HUES64 (cell line): ENCODE data around the gene SERPINI2. TPM values are rescaled to one million over a fixed set of nuclear protein-coding genes. Genes with fewer than 3 reads are reported as not detected.

ENCODE experiments used
- H3K27ac ChIP-seq: 2 replicates; pipeline ENCODE4 v1.7.0; 2013; ENCODE audit warnings: low read depth, low read length, inconsistent platforms
- H3K27me3 ChIP-seq: 2 replicates; pipeline ENCODE4 v1.6.1; 2013; ENCODE audit warnings: mild to moderate bottlenecking, low read length; ENCODE audit not compliant: insufficient read depth
- H3K36me3 ChIP-seq: 2 replicates; pipeline ENCODE4 v1.6.1; 2013; ENCODE audit warnings: mild to moderate bottlenecking, low read length; ENCODE audit not compliant: insufficient read depth
- H3K4me1 ChIP-seq: 2 replicates; pipeline ENCODE4 v1.6.1; 2013; ENCODE audit warnings: mild to moderate bottlenecking, low read length, moderate library complexity; ENCODE audit not compliant: insufficient read depth
- H3K4me3 ChIP-seq: 2 replicates; pipeline ENCODE4 v1.5.1; 2013; ENCODE audit warnings: mild to moderate bottlenecking, low read length, moderate library complexity
- H3K9ac ChIP-seq: 2 replicates; pipeline ENCODE4 v1.6.1; 2013; ENCODE audit warnings: mild to moderate bottlenecking, low read depth, low read length
- H3K9me3 ChIP-seq: 2 replicates; pipeline ENCODE4 v1.6.1; 2013; ENCODE audit warnings: low read depth, low read length; ENCODE audit not compliant: insufficient read depth
- WGBS: fragments of 150-250, 120-280 bp; methylation state at CpG from one replicate; pipeline ENCODE4 v1.1.7; 2013; ENCODE audit warnings: missing lambda C conversion rate; 5-methylcytosine and 5-hydroxymethylcytosine counted together
- polyA plus RNA-seq, 2 experiments: library from polyadenylated mRNA; stranded (reverse); fragments of 50-300 nt; gene quantifications; one replicate each; pipeline ENCODE4 v1.2.3, GENCODE V29; 2013

Gene SERPINI2
- polyA plus RNA-seq (2013, experiment 1 of 2) = not detected
- not detected for polyA plus RNA-seq (2013, experiment 2 of 2)

- Histone ChIP-seq H3K27me3 (no peaks in the 10 kb centered on the region), H3K4me1 (no peaks in the 10 kb centered on the region), H3K27ac (no peak within 1 kb of the TSS), H3K9ac (no peak within 1 kb of the TSS), H3K4me3 (no peak within 1 kb of the TSS), H3K36me3 (no peaks in the 10 kb centered on the region), H3K9me3 (no peaks in the 10 kb centered on the region)
- 100% methylated on average over 2 of the region's 4 CpGs for WGBS
These were observed at the start of gene SERPINI2 for GRCh38 chr3:167473863-167474262. SERPINI2 (minus strand) TSS chr3:167474042; CDS start chr3:167471834, 2,208 bp downstream.

GRCh38 chr3:167521006-167521355 is 47.1 kb upstream of the SERPINI2 start:
- H3K9me3 ChIP-seq = no peaks in the 10 kb centered on the region
- no peak overlapping the region for H3K9ac ChIP-seq
- H3K27ac ChIP-seq = no peak overlapping the region
- H3K27me3 ChIP-seq = no peaks in the 10 kb centered on the region
- H3K4me3 ChIP-seq = no peak overlapping the region
- H3K4me1 ChIP-seq = no peaks in the 10 kb centered on the region
- H3K36me3 ChIP-seq = no peaks in the 10 kb centered on the region

GRCh38 chr3:167520266-167521005 is 46.6 kb upstream of the SERPINI2 start:
- Histone ChIP-seq H3K27ac (no peak overlapping the region), H3K36me3 (no peaks in the 10 kb centered on the region), H3K9me3 (no peaks in the 10 kb centered on the region), H3K4me3 (no peak overlapping the region), H3K4me1 (no peaks in the 10 kb centered on the region), H3K27me3 (no peaks in the 10 kb centered on the region), H3K9ac (no peak overlapping the region)
- no CpG with 5 or more reads among the region's 2 CpGs for WGBS

- no peak overlapping the region for H3K9ac ChIP-seq
- no peaks in the 10 kb centered on the region for H3K4me1 ChIP-seq
- H3K36me3 ChIP-seq = no peaks in the 10 kb centered on the region
- no peaks in the 10 kb centered on the region for H3K9me3 ChIP-seq
- no peaks in the 10 kb centered on the region for H3K27me3 ChIP-seq
- H3K27ac ChIP-seq = no peak overlapping the region
- H3K4me3 ChIP-seq = no peak overlapping the region
- WGBS = 100% methylated on average over 1 of the region's 1 CpG
These were observed 34.1 kb upstream of the SERPINI2 start for GRCh38 chr3:167507954-167508353.

GRCh38 chr3:167502401-167502800 is 28.6 kb upstream of the SERPINI2 start:
- 92% methylated on average over 2 of the region's 2 CpGs for WGBS
- no peaks in the 10 kb centered on the region for H3K27me3 ChIP-seq
- H3K4me3 ChIP-seq = no peak overlapping the region
- H3K9me3 ChIP-seq = no peaks in the 10 kb centered on the region
- H3K9ac ChIP-seq = no peak overlapping the region
- no peak overlapping the region for H3K27ac ChIP-seq
- H3K4me1 ChIP-seq = 0 out of 2 replicates have a peak, but pooled peaks cover 3% of the 10 kb centered on the region
- H3K36me3 ChIP-seq = no peaks in the 10 kb centered on the region

GRCh38 chr3:167501941-167502340 is 28.1 kb upstream of the SERPINI2 start:
- Histone ChIP-seq H3K27me3 (no peaks in the 10 kb centered on the region), H3K27ac (no peak overlapping the region), H3K4me3 (no peak overlapping the region), H3K36me3 (no peaks in the 10 kb centered on the region), H3K9me3 (no peaks in the 10 kb centered on the region), H3K9ac (no peak overlapping the region), H3K4me1 (0 out of 2 replicates have a peak, but pooled peaks cover 3% of the 10 kb centered on the region)
- WGBS = 97% methylated on average over 3 of the region's 3 CpGs

GRCh38 chr3:167497903-167498302 is 24.1 kb upstream of the SERPINI2 start:
- Histone ChIP-seq H3K4me3 (no peak overlapping the region), H3K9ac (no peak overlapping the region), H3K27ac (no peak overlapping the region), H3K9me3 (no peaks in the 10 kb centered on the region), H3K36me3 (no peaks in the 10 kb centered on the region), H3K4me1 (0 out of 2 replicates have a peak, but pooled peaks cover 3% of the 10 kb centered on the region), H3K27me3 (no peaks in the 10 kb centered on the region)
- 97% methylated on average over 7 of the region's 7 CpGs for WGBS

- no peaks in the 10 kb centered on the region for H3K27me3 ChIP-seq
These were observed 19.4 kb upstream of the SERPINI2 start for GRCh38 chr3:167493244-167493643.

GRCh38 chr3:167491621-167492020 is 17.8 kb upstream of the SERPINI2 start:
- H3K27ac ChIP-seq = no peak overlapping the region
- H3K4me3 ChIP-seq = no peak overlapping the region
- peaks cover 16% of the 10 kb centered on the region for H3K4me1 ChIP-seq
- H3K27me3 ChIP-seq = no peaks in the 10 kb centered on the region
- no peaks in the 10 kb centered on the region for H3K9me3 ChIP-seq
- H3K9ac ChIP-seq = no peak overlapping the region
- no peaks in the 10 kb centered on the region for H3K36me3 ChIP-seq

More at GRCh38 chr3:167493244-167493643, 19.4 kb upstream of the SERPINI2 start:
- H3K4me1 ChIP-seq = peaks cover 16% of the 10 kb centered on the region
- H3K9ac ChIP-seq = no peak overlapping the region
- H3K27ac ChIP-seq = no peak overlapping the region
- no peaks in the 10 kb centered on the region for H3K36me3 ChIP-seq
- no peaks in the 10 kb centered on the region for H3K9me3 ChIP-seq
- 81% methylated on average over 3 of the region's 3 CpGs for WGBS
- no peak overlapping the region for H3K4me3 ChIP-seq

GRCh38 chr3:167489571-167489970 is 15.7 kb upstream of the SERPINI2 start:
- H3K9ac ChIP-seq = no peak overlapping the region
- WGBS = 93% methylated on average over 1 of the region's 1 CpG
- H3K9me3 ChIP-seq = no peaks in the 10 kb centered on the region
- no peak overlapping the region for H3K27ac ChIP-seq
- no peaks in the 10 kb centered on the region for H3K36me3 ChIP-seq
- H3K27me3 ChIP-seq = no peaks in the 10 kb centered on the region
- no peak overlapping the region for H3K4me3 ChIP-seq
- peaks cover 16% of the 10 kb centered on the region for H3K4me1 ChIP-seq

GRCh38 chr3:167487556-167487955 is 13.7 kb upstream of the SERPINI2 start:
- WGBS = 92% methylated on average over 3 of the region's 3 CpGs
- Histone ChIP-seq H3K4me3 (no peak overlapping the region), H3K27ac (no peak overlapping the region), H3K27me3 (no peaks in the 10 kb centered on the region), H3K9ac (no peak overlapping the region), H3K36me3 (no peaks in the 10 kb centered on the region), H3K9me3 (no peaks in the 10 kb centered on the region), H3K4me1 (peaks cover 16% of the 10 kb centered on the region)

GRCh38 chr3:167484551-167484950 is 10.7 kb upstream of the SERPINI2 start:
- no peaks in the 10 kb centered on the region for H3K27me3 ChIP-seq
- 100% methylated on average over 1 of the region's 2 CpGs for WGBS
- H3K9me3 ChIP-seq = no peaks in the 10 kb centered on the region
- H3K4me1 ChIP-seq = no peaks in the 10 kb centered on the region
- no peaks in the 10 kb centered on the region for H3K36me3 ChIP-seq
- H3K9ac ChIP-seq = no peak overlapping the region
- no peak overlapping the region for H3K4me3 ChIP-seq
- H3K27ac ChIP-seq = no peak overlapping the region
